ENCODE data around the gene FGF4. TPM values are rescaled to one million over a fixed set of nuclear protein-coding genes. Genes with fewer than 3 reads are reported as not detected.

Gene FGF4
- total RNA-seq, 4 donors from 2014 or later, result not detected

- peaks cover 60% of the 10 kb centered on the region for H3K27me3 ChIP-seq
- peaks cover 0 to 8% (median 4%) of the 10 kb centered on the region in 4 donors for H3K4me1 ChIP-seq
- intact Hi-C loops (cut with DNase I; ENCODE audit: low total_unique reads) (no loop called here), in situ Hi-C loops (cut with MboI; ENCODE audit: low pct_ligation_motif_present in 1 of 4, low pct_unique_long_range_greater_than_20kb in 1 of 4, low sequenced_read_pairs in 3 of 4) (no loop called here)
- H3K9me3 ChIP-seq, result no peaks in the 10 kb centered on the region
- H3K4me3 ChIP-seq, result no peak overlapping the region
- no peak overlapping the region for H3K27ac ChIP-seq
- TF ChIP-seq POLR2A (IDR thresholded peaks at IDR 0.05) (no peak), EP300 (IDR thresholded peaks at IDR 0.05; ENCODE audit: low read depth) (no peak), POLR2AphosphoS5 (IDR thresholded peaks at IDR 0.05) (no peak), CTCF (IDR thresholded peaks at IDR 0.05) (no peak)
- no peak for DNase-seq
- no peaks in the 10 kb centered on the region for H3K36me3 ChIP-seq
Observed at GRCh38 chr11:69814902-69815301, 39.8 kb upstream of the FGF4 start.

- no peak overlapping the region for H3K4me3 ChIP-seq
- peaks cover 0 to 8% (median 4%) of the 10 kb centered on the region in 4 donors for H3K4me1 ChIP-seq
- intact Hi-C loops (cut with DNase I; ENCODE audit: low total_unique reads) (no loop called here), in situ Hi-C loops (cut with MboI; ENCODE audit: low pct_ligation_motif_present in 1 of 4, low pct_unique_long_range_greater_than_20kb in 1 of 4, low sequenced_read_pairs in 3 of 4) (no loop called here)
- no peaks in the 10 kb centered on the region for H3K9me3 ChIP-seq
- peaks cover 56% of the 10 kb centered on the region for H3K27me3 ChIP-seq
- TF ChIP-seq EP300 (IDR thresholded peaks at IDR 0.05; ENCODE audit: low read depth), result no peak
- TF ChIP-seq POLR2A (IDR thresholded peaks at IDR 0.05), result no peak
- TF ChIP-seq CTCF (IDR thresholded peaks at IDR 0.05), result no peak
- TF ChIP-seq POLR2AphosphoS5 (IDR thresholded peaks at IDR 0.05), result no peak
- DNase-seq, result no peak
- no peaks in the 10 kb centered on the region for H3K36me3 ChIP-seq
- H3K27ac ChIP-seq, result no peak overlapping the region
- WGBS, 2 donors (ENCODE audit: low coverage in 1 of 2), result 79% methylated on average over 7 of the region's 7 CpGs; no CpG with 5 or more reads in 1 of the 2 donors
Observed at GRCh38 chr11:69814411-69814810, 39.3 kb upstream of the FGF4 start.

GRCh38 chr11:69813839-69814238 lies 38.7 kb upstream of the FGF4 start:
- intact Hi-C loops (cut with DNase I; ENCODE audit: low total_unique reads) (no loop called here), in situ Hi-C loops (cut with MboI; ENCODE audit: low pct_ligation_motif_present in 1 of 4, low pct_unique_long_range_greater_than_20kb in 1 of 4, low sequenced_read_pairs in 3 of 4) (no loop called here)
- WGBS, 2 donors (ENCODE audit: low coverage in 1 of 2), result 85 to 90% methylated on average over 2 of the region's 2 CpGs
- Histone ChIP-seq H3K27me3 (peaks cover 50% of the 10 kb centered on the region), H3K9me3 (no peaks in the 10 kb centered on the region), H3K27ac (no peak overlapping the region), H3K4me1 (peaks cover 0 to 8% (median 4%) of the 10 kb centered on the region in 4 donors), H3K4me3 (no peak overlapping the region), H3K36me3 (no peaks in the 10 kb centered on the region)
- DNase-seq, result no peak
- no peak for TF ChIP-seq EP300 (IDR thresholded peaks at IDR 0.05; ENCODE audit: low read depth)
- TF ChIP-seq POLR2A (IDR thresholded peaks at IDR 0.05), result no peak
- TF ChIP-seq POLR2AphosphoS5 (IDR thresholded peaks at IDR 0.05), result no peak
- TF ChIP-seq CTCF (IDR thresholded peaks at IDR 0.05), result no peak

GRCh38 chr11:69812946-69813345 lies 37.8 kb upstream of the FGF4 start:
- intact Hi-C loops (cut with DNase I; ENCODE audit: low total_unique reads) (no loop called here), in situ Hi-C loops (cut with MboI; ENCODE audit: low pct_ligation_motif_present in 1 of 4, low pct_unique_long_range_greater_than_20kb in 1 of 4, low sequenced_read_pairs in 3 of 4) (no loop called here)
- no peaks in the 10 kb centered on the region for H3K9me3 ChIP-seq
- no peak overlapping the region for H3K27ac ChIP-seq
- no peak for DNase-seq
- TF ChIP-seq CTCF (IDR thresholded peaks at IDR 0.05), result no peak
- no peak for TF ChIP-seq POLR2AphosphoS5 (IDR thresholded peaks at IDR 0.05)
- TF ChIP-seq EP300 (IDR thresholded peaks at IDR 0.05; ENCODE audit: low read depth), result no peak
- TF ChIP-seq POLR2A (IDR thresholded peaks at IDR 0.05), result no peak
- peaks cover 0 to 6% (median 3%) of the 10 kb centered on the region in 4 donors for H3K4me1 ChIP-seq
- H3K36me3 ChIP-seq, result no peaks in the 10 kb centered on the region
- H3K27me3 ChIP-seq, result peaks cover 44% of the 10 kb centered on the region
- H3K4me3 ChIP-seq, result no peak overlapping the region
- WGBS, 2 donors (ENCODE audit: low coverage in 1 of 2), result 70 to 100% methylated on average over 1 to 10 of the region's 10 CpGs

All from transverse colon (tissue), 4 donors.